GM21390 (cell line): ENCODE data around the gene CXCL11.
"Not testable (repeated sequence)": the region's sequence is repeated elsewhere in the genome, so short reads cannot be mapped to it uniquely, and the experiment has no call there.

ENCODE experiments used
- ATAC-seq: cut with Tn5 transposase; IDR thresholded peaks from one replicate; pipeline ENCODE4 v1.9.1; 2021; ENCODE audit not compliant: unreplicated experiment

CXCL11 gene

DNA sequence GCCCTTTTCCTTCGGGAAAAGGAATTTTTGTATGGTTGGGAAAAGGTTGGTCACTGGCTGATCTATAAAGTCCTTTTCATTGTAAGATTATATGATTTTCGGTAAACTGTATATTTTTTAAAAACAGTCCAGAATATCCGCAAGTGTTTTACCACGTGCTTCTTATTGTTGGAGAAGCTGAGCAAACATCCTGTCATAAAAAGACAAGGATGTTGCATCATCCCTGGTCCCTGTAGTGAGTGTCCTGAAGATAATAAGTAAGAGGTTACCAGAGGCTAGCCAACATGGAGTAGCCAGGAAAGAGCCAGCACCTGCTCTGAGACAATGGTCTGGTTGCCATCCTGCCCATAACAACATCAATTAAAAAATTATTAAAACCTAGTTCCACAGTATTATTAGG, 33.7 kb downstream of the CXCL11 start:
- ATAC-seq, result no peak

DNA sequence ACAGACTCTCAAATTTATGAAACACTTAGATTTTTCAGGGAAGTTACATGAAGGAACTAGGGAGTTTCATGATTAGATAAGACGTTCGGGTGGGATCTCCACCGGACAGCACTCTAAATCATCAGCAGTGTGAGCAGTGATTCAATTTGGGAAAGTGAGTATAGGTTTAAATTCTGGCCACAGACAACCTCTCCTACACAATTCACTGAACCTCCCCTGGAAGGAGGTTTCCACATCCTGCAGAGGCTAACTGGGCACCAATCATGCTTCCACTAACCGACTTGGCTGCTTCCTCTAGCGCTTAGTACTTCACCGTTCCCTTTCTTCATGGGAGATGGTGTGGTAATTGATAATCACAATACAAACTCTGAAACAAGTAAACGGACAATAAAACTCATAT, 34.2 kb downstream of the CXCL11 start:
- ATAC-seq, result no peak

DNA sequence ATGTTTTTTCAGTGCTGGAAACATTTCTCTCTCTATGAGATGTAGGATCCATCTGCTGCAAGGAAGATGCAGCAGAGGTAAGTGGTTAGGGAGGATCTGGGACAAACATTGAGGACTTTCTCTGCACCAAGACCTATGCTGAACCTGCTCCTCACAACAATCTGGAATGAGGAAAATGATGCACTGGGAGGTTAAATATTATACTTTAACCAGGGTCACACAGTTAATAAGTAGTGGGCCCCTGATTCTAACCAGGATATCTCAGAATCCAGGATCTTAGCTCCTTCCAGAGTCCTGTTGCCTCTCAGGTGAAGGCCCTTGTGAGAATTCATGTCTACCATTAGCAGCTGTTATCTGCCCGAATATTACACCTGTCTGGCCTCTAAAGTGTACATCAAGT, 35.6 kb downstream of the CXCL11 start:
- ATAC-seq, result no peak

DNA sequence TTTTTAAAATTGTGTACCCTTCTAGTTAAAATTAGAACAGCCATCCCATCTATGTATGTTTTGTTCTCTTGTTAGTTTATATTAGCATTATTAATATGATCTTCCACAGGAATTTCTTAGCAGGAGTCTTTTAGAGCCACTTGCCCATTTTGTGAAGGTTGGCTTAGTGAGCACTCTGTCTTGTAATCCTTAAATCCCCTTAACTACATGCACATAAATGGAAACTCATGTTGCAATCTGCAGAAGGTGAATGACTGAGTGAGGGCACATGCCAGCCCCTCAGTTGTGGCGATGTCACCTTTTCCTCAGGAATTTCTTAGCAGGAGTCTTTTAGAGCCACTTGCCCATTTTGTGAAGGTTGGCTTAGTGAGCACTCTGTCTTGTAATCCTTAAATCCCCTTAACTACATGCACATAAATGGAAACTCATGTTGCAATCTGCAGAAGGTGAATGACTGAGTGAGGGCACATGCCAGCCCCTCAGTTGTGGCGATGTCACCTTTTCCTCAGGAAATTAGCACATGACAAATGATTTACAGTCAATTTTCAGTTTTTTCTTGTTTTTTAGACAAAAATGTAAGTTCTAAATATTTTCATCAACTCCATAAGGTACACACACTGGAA, 37.2 kb downstream of the CXCL11 start:
- not testable (repeated sequence) for ATAC-seq

DNA sequence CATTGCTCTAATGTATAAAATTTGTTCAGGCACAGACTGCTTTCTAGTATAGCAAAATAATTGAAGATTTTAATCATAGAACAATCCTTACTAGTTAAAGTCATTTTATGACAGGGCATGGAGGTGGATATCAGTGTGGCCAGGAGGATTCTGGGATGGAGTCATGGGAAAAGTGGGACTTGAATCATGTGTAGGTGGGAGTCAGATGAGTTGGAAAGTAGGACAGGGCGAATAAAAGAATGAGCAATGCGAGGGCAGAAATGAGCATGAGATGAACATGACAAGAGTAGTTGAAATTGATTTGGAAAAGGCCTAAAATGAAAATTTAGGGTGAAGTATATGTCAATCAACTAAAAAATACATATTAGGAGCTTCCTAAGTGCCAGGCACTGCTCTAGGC, 37.9 kb downstream of the CXCL11 start:
- no peak for ATAC-seq

DNA sequence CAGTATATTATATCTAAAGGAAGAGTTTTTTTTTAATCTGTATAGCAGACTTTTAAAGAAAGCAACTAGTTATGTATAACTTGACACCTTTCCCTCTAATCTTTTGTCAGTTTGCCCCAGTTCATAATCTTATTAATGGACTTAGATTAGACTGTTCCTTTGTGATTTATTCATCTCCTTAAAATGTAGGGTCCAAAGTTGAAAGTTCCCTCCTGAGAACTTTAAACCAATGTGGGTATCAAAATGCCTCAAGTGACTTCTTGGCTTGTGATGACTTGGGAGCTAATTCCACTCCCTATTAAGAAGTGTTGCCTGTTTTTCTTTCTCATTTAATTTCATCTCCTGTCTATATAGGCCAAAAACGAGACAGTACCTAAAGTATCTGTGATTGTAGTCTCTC, 38.8 kb downstream of the CXCL11 start:
- no peak for ATAC-seq

DNA sequence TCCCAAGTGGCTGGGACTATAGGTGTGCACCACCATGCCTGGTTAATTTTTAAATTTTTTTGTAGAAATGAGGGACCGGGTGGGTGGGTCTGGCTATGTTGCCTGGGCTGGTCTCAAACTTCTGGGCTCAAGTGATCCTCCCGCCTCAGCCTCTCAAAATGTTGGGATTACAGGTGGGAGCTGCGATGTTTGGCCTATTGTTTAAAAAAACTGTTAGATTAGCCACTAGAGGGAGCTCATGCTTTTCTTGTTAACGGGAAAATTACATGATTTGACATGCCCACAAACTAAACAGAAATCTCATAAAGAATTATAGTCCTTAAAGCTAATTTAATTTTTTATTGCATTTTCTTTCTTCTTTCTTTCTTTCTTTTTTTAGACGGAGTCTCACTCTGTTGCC, 40.1 kb downstream of the CXCL11 start:
- no peak for ATAC-seq

DNA sequence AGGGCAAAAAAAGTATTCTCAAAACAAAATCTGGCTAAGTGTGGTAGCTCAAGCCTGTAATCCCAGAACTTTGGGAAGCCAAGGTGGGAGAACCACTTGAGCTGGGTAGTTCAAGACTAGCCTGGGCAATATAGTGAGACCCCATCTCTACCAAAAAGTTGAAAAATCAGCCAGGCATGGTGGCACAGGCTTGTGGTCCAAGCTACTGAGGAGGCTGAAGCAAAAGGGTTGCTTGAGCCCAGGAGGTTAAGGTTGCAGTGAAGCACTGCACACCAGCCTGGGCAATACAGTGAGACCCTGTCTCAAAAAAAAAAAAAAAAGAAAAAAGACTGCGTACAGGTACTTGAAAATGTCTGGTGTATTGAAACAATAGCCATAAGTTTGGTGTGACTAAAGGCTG, 43.4 kb downstream of the CXCL11 start:
- no peak for ATAC-seq

DNA sequence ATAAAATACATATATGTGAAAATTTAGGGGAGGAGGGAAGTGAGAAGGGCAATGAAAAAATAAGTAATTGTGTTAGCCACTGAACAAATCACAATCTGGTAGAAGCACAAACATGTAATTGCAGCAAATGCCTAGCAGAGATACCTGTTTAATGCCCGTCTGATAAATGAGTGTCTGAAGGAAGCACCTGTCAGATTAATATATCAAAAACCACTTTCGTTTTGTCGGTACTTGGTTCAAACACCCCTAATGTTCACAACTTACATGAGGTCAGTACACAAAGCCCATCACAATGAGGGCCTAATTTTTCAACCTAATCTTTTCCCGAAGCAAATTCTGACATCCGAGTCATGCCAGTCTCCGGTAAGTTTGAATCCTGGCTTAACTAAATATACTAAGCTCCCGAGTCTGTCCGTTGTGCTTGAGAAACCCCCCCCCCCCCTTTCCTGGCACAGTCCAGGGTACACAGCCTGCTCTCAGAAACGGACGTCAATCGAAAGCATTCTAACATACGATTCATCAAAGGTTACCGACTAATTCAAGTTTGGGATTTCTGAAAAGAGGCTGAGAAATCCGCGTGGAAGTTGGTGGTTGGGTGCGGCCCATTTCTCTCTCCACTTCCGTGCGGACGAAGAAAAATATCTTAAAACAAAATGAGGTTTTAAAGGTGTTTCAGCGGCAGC, 45.9 kb downstream of the CXCL11 start:
- no peak for ATAC-seq

DNA sequence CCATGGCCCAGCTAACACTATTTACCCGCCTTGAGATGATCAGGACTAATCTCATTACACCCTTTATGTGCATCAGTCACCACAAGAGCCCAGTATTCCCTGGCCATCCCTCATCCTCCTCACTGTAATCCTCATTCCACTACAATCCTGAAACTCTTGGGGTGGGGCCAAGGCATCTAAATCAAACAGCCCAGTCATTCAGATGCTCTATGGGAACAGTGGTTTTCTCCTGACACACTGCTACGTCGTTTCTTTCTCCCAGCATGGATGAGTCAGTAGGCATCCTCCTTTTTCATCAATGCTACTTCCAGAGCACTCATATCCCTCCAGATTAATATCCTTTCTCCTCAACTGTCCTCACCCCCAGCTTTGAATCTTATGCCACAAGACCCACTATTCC, 50.8 kb downstream of the CXCL11 start:
- no peak for ATAC-seq
